ENCODE measurements around the gene C6orf132.
"Not testable (repeated sequence)": the region's sequence is repeated elsewhere in the genome, so short reads cannot be mapped to it uniquely, and the experiment has no call there.

GRCh38 chr6:42169780-42170179, 27.4 kb upstream of the C6orf132 start:
- TF ChIP-seq, protein P1, sequence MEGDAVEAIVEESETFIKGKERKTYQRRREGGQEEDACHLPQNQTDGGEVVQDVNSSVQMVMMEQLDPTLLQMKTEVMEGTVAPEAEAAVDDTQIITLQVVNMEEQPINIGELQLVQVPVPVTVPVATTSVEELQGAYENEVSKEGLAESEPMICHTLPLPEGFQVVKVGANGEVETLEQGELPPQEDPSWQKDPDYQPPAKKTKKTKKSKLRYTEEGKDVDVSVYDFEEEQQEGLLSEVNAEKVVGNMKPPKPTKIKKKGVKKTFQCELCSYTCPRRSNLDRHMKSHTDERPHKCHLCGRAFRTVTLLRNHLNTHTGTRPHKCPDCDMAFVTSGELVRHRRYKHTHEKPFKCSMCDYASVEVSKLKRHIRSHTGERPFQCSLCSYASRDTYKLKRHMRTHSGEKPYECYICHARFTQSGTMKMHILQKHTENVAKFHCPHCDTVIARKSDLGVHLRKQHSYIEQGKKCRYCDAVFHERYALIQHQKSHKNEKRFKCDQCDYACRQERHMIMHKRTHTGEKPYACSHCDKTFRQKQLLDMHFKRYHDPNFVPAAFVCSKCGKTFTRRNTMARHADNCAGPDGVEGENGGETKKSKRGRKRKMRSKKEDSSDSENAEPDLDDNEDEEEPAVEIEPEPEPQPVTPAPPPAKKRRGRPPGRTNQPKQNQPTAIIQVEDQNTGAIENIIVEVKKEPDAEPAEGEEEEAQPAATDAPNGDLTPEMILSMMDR (conservative IDR thresholded peaks at IDR 0.05; ENCODE audit: low read length) = not testable (repeated sequence)
- not testable (repeated sequence) for TF ChIP-seq EZH2phosphoT487 (IDR thresholded peaks at IDR 0.05; ENCODE audit: borderline replicate concordance)

Data from Loucy (cell line).